Activated CD4-positive, alpha-beta T cell treated with anti-CD3 and anti-CD28 coated beads, Interleukin-2, amount 10 ng/mL, durations not matched to agents 24 days and 14 days (primary cell): ENCODE measurements around the gene DPT. TPM values are rescaled to one million over a fixed set of nuclear protein-coding genes. Genes with fewer than 3 reads are reported as not detected.

Experiments
- DNase-seq: peaks from one replicate; pipeline ENCODE4 v3.0.0; 2022
- H3K27ac Mint-ChIP-seq: one replicate; pipeline ENCODE4 v1.8.0; 2022; ENCODE audit warnings: mild to moderate bottlenecking, mixed read lengths
- H3K27me3 Mint-ChIP-seq: one replicate; pipeline ENCODE4 v1.8.0; 2022; ENCODE audit warnings: mixed read lengths
- H3K36me3 Mint-ChIP-seq: one replicate; pipeline ENCODE4 v1.8.0; 2022; ENCODE audit warnings: low read depth, mild to moderate bottlenecking, mixed read lengths
- H3K4me1 Mint-ChIP-seq: one replicate; pipeline ENCODE4 v1.8.0; 2021; ENCODE audit warnings: mixed read lengths
- H3K4me3 Mint-ChIP-seq: one replicate; pipeline ENCODE4 v1.8.0; 2022; ENCODE audit warnings: mild to moderate bottlenecking, moderate library complexity, mixed read lengths
- H3K9me3 Mint-ChIP-seq: one replicate; pipeline ENCODE4 v1.8.0; 2021; ENCODE audit warnings: mixed read lengths
- intact Hi-C: fragments of 100-400 bp; cut with micrococcal nuclease; formaldehyde crosslinking; loops from one replicate; pipeline ENCODE4 v1.15.1; 2023
- total RNA-seq: library from RNA; stranded (reverse); gene quantifications from 2 replicates; pipeline ENCODE4 v1.2.3, GENCODE V29; 2022

DPT gene
- total RNA-seq, 1 donor from 2014 or later: not detected

DNA sequence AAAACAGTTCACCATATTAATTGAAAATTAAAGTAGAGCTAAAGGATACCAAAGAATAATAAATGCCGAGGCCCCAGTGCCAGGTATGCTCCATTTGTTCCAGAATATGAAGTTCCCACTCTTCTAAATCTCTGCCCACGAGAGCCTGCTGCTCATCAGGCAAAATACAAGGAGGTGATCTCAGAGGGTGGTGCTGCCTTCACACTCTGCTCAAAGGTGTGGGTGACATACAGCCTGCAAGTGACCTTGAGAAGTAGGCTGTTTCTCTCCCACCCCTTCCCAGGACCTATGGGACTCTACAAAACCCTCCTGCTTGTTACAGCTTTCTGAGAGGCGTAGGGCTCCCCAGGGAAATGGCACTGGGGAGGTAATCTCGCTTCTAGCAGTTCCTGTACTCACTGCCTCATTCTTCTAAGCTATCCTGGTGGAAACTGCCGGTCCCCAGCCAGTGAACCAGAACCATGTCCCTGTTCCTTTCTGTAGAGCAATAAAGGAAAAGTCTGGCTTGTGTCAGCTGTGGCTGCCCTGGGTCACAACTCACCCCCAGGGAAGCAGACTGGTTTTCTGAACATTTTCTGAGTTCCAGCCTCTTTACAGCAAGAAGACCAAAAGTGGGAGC lies 26.9 kb upstream of the DPT start:
- no peaks in the 10 kb centered on the region for H3K9me3 Mint-ChIP-seq
- H3K36me3 Mint-ChIP-seq: no peaks in the 10 kb centered on the region
- no peaks in the 10 kb centered on the region for H3K4me1 Mint-ChIP-seq
- DNase-seq: no peak
- intact Hi-C loops: no loop called here
- peaks cover 8% of the 10 kb centered on the region for H3K27me3 Mint-ChIP-seq
- H3K27ac Mint-ChIP-seq: no peak overlapping the region
- no peak overlapping the region for H3K4me3 Mint-ChIP-seq

DNA sequence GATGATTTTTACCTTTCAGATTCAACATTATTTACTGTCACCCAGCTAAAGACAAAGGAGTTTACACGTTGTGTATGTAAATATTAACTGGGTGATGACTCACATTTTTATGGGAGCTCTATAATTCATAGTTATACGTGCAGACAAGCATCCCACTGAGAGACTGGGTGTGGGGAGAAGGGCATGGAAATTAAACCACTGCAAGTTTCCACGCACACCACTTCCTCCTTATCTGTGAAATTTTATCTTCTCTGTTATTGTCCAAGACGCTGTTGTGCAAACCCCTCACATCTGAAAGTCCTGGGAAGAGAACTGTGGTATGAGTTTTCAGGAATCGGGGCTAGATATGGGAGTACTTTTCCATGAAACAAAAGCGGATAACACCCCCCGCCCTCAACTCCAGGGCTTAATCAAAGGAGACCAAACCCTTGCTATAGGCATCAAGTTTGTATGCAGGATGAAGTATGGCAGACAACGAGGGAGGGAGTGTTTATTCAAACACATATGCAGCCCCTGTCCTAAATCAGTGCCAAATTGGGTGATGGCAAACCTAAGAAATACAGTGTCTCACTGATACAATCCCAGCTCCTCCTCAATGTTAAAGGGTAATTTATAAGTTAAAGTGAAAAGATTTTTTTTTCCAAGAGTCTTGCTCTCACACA lies 23.3 kb upstream of the DPT start:
- no peak for DNase-seq
- no peaks in the 10 kb centered on the region for H3K36me3 Mint-ChIP-seq
- peaks cover 3% of the 10 kb centered on the region for H3K9me3 Mint-ChIP-seq
- H3K27me3 Mint-ChIP-seq: peaks cover 18% of the 10 kb centered on the region
- no peak overlapping the region for H3K27ac Mint-ChIP-seq
- intact Hi-C loops: no loop called here
- H3K4me1 Mint-ChIP-seq: no peaks in the 10 kb centered on the region
- H3K4me3 Mint-ChIP-seq: no peak overlapping the region

DNA sequence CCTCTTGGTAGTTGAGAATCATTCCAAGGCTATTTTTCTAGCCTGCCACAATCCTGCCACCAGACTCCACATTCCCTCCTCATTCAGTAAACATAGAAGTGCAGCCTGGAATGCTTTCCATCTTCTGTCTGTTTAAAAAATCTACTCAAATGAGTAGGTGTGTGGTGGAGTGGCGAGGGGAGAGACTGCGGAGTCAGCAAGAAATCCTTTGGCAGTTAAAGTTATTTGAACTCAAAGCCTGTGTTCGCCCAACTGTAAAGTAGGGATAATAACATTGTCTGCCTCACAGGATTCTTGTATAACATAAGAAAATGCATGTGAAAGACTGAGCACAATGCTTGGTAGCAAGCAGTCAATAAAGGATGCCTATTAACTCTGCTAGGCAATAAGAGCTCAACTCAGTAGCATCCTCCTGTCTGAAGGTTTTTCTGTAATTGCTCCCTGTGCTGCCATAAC lies 22.2 kb upstream of the DPT start:
- Mint-ChIP-seq H3K27ac (no peak overlapping the region), H3K9me3 (peaks cover 3% of the 10 kb centered on the region), H3K4me3 (no peak overlapping the region), H3K4me1 (no peaks in the 10 kb centered on the region), H3K36me3 (no peaks in the 10 kb centered on the region), H3K27me3 (peaks cover 17% of the 10 kb centered on the region)
- no peak for DNase-seq
- intact Hi-C loops: no loop called here

DNA sequence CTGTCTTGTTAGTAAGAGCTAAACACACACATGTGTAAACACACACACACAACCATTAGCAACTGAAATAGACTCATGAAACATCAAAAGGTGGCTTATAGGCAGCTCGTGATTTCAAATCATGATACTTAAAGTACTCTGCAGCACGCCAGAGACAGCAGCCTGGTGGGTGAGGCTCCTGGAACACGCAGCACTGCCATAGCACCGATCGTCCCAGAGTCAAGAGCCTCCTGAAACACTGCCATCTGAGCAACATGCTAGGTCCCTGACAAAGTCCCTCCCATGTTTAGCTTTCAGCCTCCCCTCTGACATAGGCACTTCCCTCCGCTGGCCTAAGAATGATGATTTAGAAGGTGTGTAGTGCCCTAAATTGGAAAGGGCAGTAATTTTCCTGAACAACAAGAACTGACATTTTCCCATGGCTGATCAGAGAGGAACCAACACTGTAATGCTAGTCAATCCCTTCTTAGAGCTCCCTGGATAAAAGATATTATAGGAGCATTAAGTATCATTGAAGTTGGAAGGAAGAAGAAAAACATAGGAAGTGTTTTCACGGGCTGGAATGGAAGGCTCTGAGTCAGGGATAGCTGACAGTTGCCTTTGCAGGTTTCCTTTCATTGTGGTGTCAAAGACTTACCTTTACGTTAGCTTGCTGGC lies 14.1 kb upstream of the DPT start:
- H3K4me3 Mint-ChIP-seq: no peak overlapping the region

DNA sequence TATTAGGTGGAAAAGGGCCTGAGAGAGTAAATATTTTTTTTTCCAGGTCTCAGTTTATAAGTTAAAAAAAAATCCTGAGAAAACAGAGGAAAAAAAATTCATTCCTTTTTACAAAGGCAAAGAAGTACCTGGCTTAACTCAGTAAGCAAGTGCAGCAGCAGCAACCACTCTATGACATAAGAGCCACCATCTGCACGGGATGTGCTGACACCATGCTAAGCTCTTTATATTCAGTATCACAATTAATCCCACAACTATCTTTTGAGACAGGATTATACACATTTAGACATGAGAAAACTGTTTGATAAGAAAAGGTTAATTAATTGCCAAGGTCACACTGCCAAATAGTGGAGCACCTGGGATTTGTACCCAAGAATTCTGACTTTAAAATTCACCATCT lies 13.4 kb upstream of the DPT start:
- H3K27ac Mint-ChIP-seq: no peak overlapping the region
- no peaks in the 10 kb centered on the region for H3K9me3 Mint-ChIP-seq
- H3K27me3 Mint-ChIP-seq: peaks cover 4% of the 10 kb centered on the region
- no peak overlapping the region for H3K4me3 Mint-ChIP-seq
- intact Hi-C loops: no loop called here
- DNase-seq: no peak
- H3K4me1 Mint-ChIP-seq: no peaks in the 10 kb centered on the region
- H3K36me3 Mint-ChIP-seq: no peaks in the 10 kb centered on the region

More for the DNA sequence above, 14.1 kb upstream of the DPT start:
- Mint-ChIP-seq H3K36me3 (no peaks in the 10 kb centered on the region), H3K9me3 (peaks cover 3% of the 10 kb centered on the region), H3K27ac (no peak overlapping the region), H3K4me1 (no peaks in the 10 kb centered on the region), H3K27me3 (peaks cover 7% of the 10 kb centered on the region)
- intact Hi-C loops: no loop called here
- no peak for DNase-seq

DNA sequence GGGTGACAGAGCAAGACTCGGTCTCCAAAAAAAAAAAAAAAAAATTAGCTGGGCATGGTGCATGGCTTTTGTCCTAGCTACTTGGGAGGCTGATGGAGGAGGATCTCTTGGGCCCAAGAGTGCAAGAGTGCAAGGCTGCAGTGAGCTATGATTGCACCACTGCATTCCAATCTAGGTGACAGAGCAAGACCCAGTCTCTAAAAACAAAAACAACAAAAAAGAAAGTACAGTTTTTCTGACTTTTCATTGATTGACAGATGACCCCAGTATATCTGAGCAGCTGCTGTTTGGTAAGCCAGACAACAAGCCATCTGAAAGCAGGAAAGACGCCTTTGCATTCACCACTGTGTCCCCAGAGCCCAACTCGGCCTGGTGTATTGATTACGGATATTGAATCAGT lies 10.9 kb upstream of the DPT start:
- Mint-ChIP-seq H3K27me3 (peaks cover 9% of the 10 kb centered on the region), H3K36me3 (no peaks in the 10 kb centered on the region), H3K9me3 (no peaks in the 10 kb centered on the region), H3K4me3 (no peak overlapping the region), H3K27ac (no peak overlapping the region), H3K4me1 (no peaks in the 10 kb centered on the region)
- intact Hi-C loops: no loop called here
- no peak for DNase-seq

DNA sequence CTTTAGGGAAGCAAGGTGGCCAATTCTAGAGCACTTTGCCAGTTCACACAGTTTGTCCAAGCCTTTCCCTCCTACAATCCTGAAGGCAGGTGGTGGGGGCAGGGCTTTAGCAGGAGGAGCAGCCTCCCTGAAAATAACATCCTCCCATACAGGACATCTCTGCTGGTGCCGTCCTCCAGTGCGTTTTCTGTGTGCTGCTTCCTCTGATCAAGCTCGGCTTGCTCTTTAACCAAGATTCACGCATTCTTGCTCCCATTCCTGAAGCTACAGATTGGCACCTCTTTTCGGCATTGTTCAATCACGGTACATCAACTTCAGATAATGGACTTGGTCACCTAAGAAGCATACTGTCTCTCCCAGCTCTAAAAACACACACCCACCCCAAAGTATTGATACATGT lies 7.5 kb upstream of the DPT start:
- H3K4me1 Mint-ChIP-seq: no peaks in the 10 kb centered on the region
- H3K36me3 Mint-ChIP-seq: no peaks in the 10 kb centered on the region
- no peaks in the 10 kb centered on the region for H3K9me3 Mint-ChIP-seq
- H3K27me3 Mint-ChIP-seq: peaks cover 10% of the 10 kb centered on the region
- no peak overlapping the region for H3K27ac Mint-ChIP-seq
- intact Hi-C loops: no loop called here
- no peak overlapping the region for H3K4me3 Mint-ChIP-seq
- DNase-seq: no peak

DNA sequence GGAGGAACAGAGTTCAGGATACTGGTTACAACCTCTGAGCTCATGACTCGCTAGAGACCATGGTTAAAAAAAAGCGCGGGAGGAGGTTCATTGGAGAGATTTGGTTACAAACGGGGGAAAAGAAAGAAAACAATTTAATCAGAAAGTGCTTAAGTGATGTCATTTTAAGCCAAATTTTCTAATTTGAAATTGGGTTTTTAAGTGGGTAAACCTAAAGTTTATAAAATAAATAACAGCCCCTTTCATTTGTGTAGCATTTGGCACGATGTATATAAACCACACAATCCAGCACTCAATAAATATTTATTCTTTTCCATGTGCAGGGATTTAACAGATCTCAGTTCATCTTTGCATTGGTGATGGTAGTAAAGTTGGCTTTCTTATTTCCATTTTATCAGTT lies 7.0 kb upstream of the DPT start:
- H3K36me3 Mint-ChIP-seq: no peaks in the 10 kb centered on the region
- peaks cover 8% of the 10 kb centered on the region for H3K27me3 Mint-ChIP-seq
- no peaks in the 10 kb centered on the region for H3K9me3 Mint-ChIP-seq
- no peak for DNase-seq
- no peak overlapping the region for H3K4me3 Mint-ChIP-seq
- H3K4me1 Mint-ChIP-seq: no peaks in the 10 kb centered on the region
- H3K27ac Mint-ChIP-seq: no peak overlapping the region
- intact Hi-C loops: no loop called here

DNA sequence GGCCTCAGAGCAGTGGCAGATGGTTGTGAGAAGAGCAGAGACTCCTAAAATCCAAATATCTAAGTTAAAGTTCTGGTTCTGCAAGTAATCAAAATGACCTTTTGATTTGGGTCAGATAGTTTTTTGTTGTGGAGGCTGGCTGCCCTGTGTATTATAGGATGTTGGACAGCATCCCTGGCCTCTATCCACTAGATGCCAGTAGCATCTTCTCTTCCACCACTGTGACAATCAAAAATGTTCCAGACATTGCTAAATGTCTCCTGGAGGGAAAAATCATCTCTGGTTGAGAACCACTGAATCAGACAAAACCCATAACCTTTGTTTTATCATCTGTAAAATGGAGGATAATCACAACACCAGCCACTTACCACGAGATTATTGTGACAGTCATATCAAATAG lies 5.9 kb upstream of the DPT start:
- intact Hi-C loops: no loop called here
- no peak overlapping the region for H3K4me3 Mint-ChIP-seq
- H3K27ac Mint-ChIP-seq: no peak overlapping the region
- peaks cover 10% of the 10 kb centered on the region for H3K27me3 Mint-ChIP-seq
- no peaks in the 10 kb centered on the region for H3K9me3 Mint-ChIP-seq
- no peak for DNase-seq
- H3K36me3 Mint-ChIP-seq: no peaks in the 10 kb centered on the region
- H3K4me1 Mint-ChIP-seq: no peaks in the 10 kb centered on the region

DNA sequence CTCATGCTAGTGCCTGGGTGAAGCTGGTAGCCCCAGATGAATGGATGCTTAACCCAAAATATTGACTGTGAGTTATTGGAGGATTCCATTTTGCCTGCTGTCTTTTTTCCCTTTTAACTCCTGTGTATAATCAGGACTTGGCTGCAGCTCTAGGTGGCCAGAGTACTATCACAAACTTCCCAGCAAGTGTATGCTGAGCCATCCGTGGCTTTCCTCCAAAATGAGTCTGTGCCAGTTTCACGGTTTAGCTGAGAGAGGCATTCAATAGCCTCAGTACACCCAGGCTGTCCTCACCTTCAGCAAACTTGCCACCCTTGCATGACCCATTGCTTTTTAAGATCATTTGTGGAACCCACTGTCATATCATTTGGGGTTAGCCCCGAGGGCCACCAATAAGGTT lies 5.3 kb upstream of the DPT start:
- no peaks in the 10 kb centered on the region for H3K36me3 Mint-ChIP-seq
- H3K27ac Mint-ChIP-seq: no peak overlapping the region
- intact Hi-C loops: no loop called here
- no peaks in the 10 kb centered on the region for H3K4me1 Mint-ChIP-seq
- no peak for DNase-seq
- no peak overlapping the region for H3K4me3 Mint-ChIP-seq
- peaks cover 13% of the 10 kb centered on the region for H3K27me3 Mint-ChIP-seq
- no peaks in the 10 kb centered on the region for H3K9me3 Mint-ChIP-seq

DNA sequence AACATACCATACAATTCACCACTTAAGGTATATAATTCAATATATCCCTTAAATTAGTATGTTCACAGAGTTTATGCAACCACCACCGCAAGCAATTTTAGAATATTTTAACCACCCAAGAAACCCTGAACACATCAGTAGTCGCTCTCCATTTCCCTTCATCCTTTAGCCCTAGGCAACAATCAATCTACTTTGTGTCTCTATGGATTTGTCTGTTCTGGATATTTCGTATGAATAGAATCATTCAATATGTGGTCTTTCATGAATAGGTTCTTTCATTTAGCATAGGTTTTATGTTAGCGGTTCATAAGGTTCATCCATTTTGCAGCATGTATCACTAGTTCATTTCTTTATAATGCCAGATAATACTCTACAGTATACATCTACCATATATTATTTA lies 4.2 kb upstream of the DPT start:
- Mint-ChIP-seq H3K27me3 (peaks cover 13% of the 10 kb centered on the region), H3K4me1 (no peaks in the 10 kb centered on the region), H3K36me3 (no peaks in the 10 kb centered on the region), H3K9me3 (no peaks in the 10 kb centered on the region), H3K4me3 (no peak overlapping the region), H3K27ac (no peak overlapping the region)
- no peak for DNase-seq
- intact Hi-C loops: no loop called here

DNA sequence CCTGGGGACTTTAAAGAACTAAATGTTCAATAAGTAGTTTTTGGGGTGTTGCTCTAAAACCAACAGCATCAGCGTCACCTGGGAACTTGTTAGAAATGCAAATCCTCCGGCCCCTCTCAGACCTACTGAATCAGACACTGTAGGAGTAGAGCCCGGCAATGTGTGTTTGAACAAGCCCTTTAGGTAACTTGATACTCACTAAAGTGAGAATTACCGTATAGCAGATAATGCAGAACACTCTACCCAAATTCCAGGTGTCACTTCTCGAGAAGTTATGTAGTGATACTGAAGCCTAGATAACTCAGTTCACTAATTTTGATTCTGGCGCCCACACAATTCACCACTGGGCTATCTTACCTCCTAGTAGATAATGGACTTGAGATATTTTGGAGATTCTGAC lies 3.7 kb upstream of the DPT start:
- intact Hi-C loops: no loop called here
- Mint-ChIP-seq H3K27ac (no peak overlapping the region), H3K4me1 (no peaks in the 10 kb centered on the region), H3K36me3 (no peaks in the 10 kb centered on the region), H3K9me3 (no peaks in the 10 kb centered on the region), H3K4me3 (no peak overlapping the region), H3K27me3 (peaks cover 13% of the 10 kb centered on the region)
- no peak for DNase-seq

DNA sequence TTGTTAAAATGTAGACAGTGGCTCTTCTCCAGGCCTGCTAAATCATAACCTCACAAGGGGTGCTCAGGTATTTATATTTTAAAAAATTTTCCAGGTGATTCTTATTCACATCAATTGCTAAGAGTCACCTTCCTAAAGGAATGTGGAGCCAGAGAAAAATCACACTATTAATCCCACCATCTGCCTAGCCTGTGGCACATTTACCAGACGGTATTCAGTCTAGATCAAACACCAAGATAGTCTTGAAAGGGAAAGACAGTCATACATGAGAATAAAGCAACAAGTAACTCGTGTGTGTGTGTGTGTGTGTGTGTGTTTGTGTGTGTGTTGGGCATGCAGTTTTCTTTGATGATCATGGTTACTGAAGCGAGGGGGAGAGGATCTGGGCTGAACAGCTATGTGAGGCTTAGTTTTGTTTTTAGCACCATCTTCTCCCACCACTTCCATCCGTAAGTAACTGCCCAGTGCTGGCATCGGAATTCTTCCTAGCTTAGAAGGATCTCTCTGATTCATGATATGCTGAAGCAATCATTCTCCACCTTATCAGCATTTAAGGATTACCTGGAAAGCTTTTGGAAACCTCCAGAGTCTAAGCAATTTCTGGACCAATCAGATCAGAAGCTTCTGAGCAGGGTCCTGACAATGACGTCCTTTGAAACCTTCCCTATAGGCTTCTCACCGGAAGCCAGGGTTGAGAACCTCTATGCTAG lies 2.4 kb upstream of the DPT start:
- peaks cover 13% of the 10 kb centered on the region for H3K27me3 Mint-ChIP-seq
- intact Hi-C loops: no loop called here
- H3K9me3 Mint-ChIP-seq: no peaks in the 10 kb centered on the region
- H3K36me3 Mint-ChIP-seq: no peaks in the 10 kb centered on the region
- no peaks in the 10 kb centered on the region for H3K4me1 Mint-ChIP-seq
- no peak overlapping the region for H3K27ac Mint-ChIP-seq
- no peak overlapping the region for H3K4me3 Mint-ChIP-seq
- DNase-seq: no peak

DNA sequence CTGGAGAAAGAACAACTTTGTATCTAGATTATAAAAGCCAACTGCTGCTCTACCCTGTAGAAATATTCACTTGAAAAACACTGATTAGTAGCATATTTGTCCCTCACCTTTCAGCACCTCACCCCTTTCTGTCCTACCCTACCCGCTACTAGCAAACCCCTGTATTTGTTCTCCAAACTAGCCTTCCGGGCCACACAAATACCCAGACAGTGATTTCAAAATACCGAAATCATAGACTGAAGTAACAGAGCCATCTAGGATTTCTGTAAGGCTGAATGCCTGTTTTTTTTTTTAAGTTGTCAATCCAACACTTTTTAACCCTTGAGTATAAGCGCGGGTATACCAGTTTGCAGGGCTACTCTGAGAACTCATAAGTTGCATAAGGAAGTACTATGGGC lies 398 bp upstream of the DPT start:
- Mint-ChIP-seq H3K27me3 (peaks cover 5% of the 10 kb centered on the region), H3K27ac (no peak overlapping the region), H3K4me3 (no peak overlapping the region), H3K9me3 (no peaks in the 10 kb centered on the region), H3K36me3 (no peaks in the 10 kb centered on the region), H3K4me1 (no peaks in the 10 kb centered on the region)
- no peak for DNase-seq
- intact Hi-C loops: no loop called here
